ENCODE results near the gene NAALADL2. TPM values are rescaled to one million over a fixed set of nuclear protein-coding genes. Genes with fewer than 3 reads are reported as not detected.

NAALADL2 gene
- total RNA-seq, 1 donor from 2014 or later: 9.9 TPM

DNA sequence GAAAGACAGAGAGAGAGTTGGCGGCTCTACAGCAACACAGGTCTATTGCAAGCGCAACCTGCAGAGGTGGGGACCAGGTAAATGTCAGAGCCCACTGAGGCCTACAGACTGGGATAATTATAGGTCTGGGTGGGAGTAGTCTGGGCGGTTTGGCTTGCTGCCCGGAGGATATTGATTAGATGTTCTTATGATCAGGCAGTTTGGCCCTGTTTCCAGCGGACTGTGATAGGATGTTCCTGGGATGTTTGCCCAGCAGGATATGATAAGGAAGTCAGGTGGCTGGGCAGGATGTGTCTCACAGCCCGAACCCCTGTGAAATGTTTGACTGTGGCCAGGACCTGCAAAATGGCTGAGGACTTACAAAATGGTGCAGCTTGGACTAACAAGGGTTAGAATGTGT lies 364.9 kb downstream of the NAALADL2 start:
- no peak overlapping the region for H3K27ac Mint-ChIP-seq
- no peaks in the 10 kb centered on the region for H3K9me3 Mint-ChIP-seq
- H3K4me1 Mint-ChIP-seq (ENCODE audit: unreplicated experiment): no peaks in the 10 kb centered on the region
- H3K4me3 Mint-ChIP-seq: no peak overlapping the region
- H3K36me3 Mint-ChIP-seq: no peaks in the 10 kb centered on the region
- TF ChIP-seq, protein P1, sequence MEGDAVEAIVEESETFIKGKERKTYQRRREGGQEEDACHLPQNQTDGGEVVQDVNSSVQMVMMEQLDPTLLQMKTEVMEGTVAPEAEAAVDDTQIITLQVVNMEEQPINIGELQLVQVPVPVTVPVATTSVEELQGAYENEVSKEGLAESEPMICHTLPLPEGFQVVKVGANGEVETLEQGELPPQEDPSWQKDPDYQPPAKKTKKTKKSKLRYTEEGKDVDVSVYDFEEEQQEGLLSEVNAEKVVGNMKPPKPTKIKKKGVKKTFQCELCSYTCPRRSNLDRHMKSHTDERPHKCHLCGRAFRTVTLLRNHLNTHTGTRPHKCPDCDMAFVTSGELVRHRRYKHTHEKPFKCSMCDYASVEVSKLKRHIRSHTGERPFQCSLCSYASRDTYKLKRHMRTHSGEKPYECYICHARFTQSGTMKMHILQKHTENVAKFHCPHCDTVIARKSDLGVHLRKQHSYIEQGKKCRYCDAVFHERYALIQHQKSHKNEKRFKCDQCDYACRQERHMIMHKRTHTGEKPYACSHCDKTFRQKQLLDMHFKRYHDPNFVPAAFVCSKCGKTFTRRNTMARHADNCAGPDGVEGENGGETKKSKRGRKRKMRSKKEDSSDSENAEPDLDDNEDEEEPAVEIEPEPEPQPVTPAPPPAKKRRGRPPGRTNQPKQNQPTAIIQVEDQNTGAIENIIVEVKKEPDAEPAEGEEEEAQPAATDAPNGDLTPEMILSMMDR (conservative IDR thresholded peaks at IDR 0.05): no peak
- H3K27me3 Mint-ChIP-seq: peaks cover 3% of the 10 kb centered on the region
- no peak for DNase-seq (ENCODE audit: extremely low spot score, unreplicated experiment)

DNA sequence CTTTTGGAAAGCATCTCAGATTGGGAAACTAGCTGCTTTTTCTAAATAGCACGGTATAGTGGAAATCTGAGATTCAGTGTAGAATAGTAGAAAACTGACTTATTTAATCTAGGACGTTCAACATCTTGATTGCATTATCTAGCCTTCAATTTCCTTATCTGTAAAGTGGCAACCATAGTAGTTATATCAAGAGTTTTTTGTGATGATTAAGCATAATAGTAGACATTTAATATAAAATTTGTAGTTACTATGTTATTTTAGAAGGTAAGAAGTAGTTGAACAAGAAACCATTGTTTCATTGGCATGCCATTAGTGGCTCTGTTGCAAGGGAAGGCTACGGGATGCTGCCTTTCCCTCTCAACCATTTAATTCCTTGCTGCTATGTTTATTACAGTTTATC lies 367.3 kb downstream of the NAALADL2 start:
- Mint-ChIP-seq H3K36me3 (no peaks in the 10 kb centered on the region), H3K9me3 (no peaks in the 10 kb centered on the region), H3K4me1 (ENCODE audit: unreplicated experiment) (no peaks in the 10 kb centered on the region), H3K27ac (no peak overlapping the region), H3K27me3 (peaks cover 3% of the 10 kb centered on the region), H3K4me3 (no peak overlapping the region)
- DNase-seq (ENCODE audit: extremely low spot score, unreplicated experiment): no peak
- TF ChIP-seq, protein P1 (conservative IDR thresholded peaks at IDR 0.05): no peak

DNA sequence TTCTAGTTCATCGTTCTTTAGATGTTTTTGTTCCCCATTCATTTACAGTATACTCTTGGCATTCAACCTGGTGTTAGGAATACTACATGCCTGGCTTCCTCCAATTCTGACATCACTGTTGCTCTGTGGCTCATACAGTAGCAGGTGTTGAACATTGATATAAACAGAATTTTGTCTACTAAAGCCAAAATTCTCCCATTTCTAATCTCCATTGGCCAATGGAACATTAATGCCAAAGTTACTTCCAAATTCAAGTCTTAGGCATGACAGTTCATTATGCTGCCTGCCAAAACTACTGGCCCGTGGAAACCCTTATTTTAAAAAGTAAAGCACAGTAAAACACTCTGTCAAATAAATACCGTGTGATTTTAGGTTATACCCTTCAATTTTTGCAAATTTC lies 368.0 kb downstream of the NAALADL2 start:
- Mint-ChIP-seq H3K9me3 (no peaks in the 10 kb centered on the region), H3K36me3 (no peaks in the 10 kb centered on the region), H3K4me3 (no peak overlapping the region), H3K4me1 (ENCODE audit: unreplicated experiment) (no peaks in the 10 kb centered on the region), H3K27me3 (peaks cover 3% of the 10 kb centered on the region), H3K27ac (no peak overlapping the region)
- TF ChIP-seq, protein P1 (conservative IDR thresholded peaks at IDR 0.05): no peak
- DNase-seq (ENCODE audit: extremely low spot score, unreplicated experiment): no peak

DNA sequence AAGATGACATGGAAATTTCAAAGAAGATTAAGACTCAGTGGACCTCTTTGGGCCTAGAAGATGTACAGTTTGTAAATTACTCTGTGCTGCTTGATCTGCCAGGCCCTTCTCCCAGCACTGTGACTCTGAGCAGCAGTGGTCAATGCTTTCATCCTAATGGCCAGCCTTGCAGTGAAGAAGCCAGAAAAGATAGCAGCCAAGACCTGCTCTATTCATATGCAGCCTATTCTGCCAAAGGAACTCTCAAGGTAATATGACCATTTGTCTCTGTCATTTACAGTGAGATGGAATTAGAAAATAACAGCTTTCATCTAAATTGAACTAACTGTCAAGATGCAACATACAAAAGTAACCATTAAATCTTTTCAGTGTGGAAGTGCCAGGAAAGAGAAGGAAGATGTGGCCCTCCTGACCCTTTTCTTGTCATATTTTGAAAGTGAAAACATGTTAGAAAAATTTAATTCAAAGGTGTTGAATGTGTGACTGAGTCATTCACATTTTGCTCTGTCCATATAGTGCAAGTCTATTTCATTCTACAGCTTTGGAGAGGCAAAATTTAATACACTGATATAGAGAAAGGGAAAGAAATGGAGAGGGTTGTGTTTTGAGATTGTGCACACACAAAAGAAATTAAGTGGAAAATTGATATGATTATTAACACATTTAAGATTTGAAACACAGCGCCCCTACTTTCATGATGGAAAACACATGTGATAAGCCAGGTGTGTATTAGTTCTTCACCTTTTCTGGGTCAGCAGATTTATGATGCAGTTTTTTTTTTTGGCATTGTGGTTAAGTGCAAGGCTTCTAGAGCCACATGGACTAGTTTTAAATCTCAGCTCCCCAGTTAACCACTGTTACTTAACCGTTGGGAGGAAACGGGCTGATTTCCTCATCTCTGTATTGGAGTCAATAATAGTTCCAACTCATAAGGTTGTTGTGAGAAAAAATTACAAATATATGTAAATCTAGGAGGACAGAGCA lies 375.1 kb downstream of the NAALADL2 start:
- no peak overlapping the region for H3K4me3 Mint-ChIP-seq
- peaks cover 6% of the 10 kb centered on the region for H3K4me1 Mint-ChIP-seq (ENCODE audit: unreplicated experiment)
- peaks cover 4% of the 10 kb centered on the region for H3K9me3 Mint-ChIP-seq
- no peak for DNase-seq (ENCODE audit: extremely low spot score, unreplicated experiment)
- no peaks in the 10 kb centered on the region for H3K36me3 Mint-ChIP-seq
- peaks cover 12% of the 10 kb centered on the region for H3K27me3 Mint-ChIP-seq
- H3K27ac Mint-ChIP-seq: no peak overlapping the region
- TF ChIP-seq, protein P1 (conservative IDR thresholded peaks at IDR 0.05): no peak

DNA sequence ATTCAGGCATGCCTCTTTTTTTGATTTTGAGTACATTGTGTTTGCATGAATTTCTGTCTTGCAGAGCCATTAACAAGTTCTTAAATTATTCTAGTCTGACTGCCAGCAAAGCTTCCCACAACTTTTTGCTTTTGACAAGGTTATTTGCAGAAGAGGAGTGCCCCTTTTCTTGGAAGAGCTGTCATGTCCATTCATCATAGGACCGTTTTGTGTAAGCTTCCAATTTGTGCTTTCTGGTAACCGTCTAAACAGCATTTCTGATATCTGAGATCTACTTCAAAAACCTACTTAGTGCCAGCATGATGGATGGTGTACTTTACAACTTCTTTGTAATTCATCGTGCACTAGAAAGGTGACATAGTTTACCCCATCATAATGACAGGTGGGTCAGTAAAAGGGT lies 379.7 kb downstream of the NAALADL2 start:
- Mint-ChIP-seq H3K36me3 (no peaks in the 10 kb centered on the region), H3K27me3 (peaks cover 15% of the 10 kb centered on the region), H3K4me1 (ENCODE audit: unreplicated experiment) (peaks cover 6% of the 10 kb centered on the region), H3K4me3 (no peak overlapping the region), H3K9me3 (peaks cover 4% of the 10 kb centered on the region), H3K27ac (no peak overlapping the region)
- DNase-seq (ENCODE audit: extremely low spot score, unreplicated experiment): no peak
- TF ChIP-seq, protein P1 (conservative IDR thresholded peaks at IDR 0.05): no peak

Measured in type B pancreatic cell (in vitro differentiated cells).